HG03521 (cell line): ENCODE data around the gene FLRT1.

ENCODE experiments used
- ATAC-seq: cut with Tn5 transposase; IDR thresholded peaks from one replicate; pipeline ENCODE4 v1.9.1; 2021; ENCODE audit warnings: mild to moderate bottlenecking, moderate library complexity; ENCODE audit not compliant: unreplicated experiment

Gene FLRT1

DNA sequence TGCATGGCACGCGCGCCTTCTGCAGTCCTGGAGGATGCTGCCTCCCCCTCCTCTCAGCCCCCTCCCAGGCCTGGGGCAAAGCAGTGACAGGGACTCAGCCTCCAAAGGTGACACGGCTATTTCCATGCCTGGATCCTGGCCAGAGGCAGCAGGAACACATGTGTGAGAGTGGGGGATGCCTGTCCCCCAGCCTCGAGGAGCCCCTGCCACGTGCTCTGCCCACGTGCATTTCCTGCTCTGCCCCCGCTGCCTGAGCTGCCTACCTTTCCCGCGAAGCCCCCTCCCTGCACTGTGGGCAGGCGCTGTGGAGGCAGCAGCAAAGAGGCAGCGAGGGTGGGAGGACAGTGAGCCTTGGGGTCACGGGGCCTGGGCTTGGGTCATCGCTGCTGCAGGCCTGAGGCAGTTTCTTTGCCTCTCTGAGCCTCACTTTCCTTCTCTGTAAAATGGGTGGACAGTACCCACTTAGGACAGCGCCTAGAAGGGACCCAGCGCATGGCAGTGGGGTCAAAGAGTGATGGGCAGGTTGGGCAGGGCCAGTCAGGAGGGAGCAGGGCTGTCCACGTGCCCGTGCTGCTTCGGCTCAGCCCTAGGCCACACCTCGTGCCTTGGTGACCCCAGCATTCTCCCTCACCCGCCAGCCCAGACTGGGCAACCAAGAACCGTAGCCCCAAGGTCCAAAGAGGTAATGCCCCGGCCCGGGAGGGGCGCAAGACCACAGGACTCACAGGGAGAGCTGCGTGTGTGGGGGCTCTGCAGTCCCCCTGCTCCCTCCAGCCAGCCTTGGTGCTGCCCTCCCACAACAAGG, 48.6 kb downstream of the FLRT1 start:
- ATAC-seq = no peak

DNA sequence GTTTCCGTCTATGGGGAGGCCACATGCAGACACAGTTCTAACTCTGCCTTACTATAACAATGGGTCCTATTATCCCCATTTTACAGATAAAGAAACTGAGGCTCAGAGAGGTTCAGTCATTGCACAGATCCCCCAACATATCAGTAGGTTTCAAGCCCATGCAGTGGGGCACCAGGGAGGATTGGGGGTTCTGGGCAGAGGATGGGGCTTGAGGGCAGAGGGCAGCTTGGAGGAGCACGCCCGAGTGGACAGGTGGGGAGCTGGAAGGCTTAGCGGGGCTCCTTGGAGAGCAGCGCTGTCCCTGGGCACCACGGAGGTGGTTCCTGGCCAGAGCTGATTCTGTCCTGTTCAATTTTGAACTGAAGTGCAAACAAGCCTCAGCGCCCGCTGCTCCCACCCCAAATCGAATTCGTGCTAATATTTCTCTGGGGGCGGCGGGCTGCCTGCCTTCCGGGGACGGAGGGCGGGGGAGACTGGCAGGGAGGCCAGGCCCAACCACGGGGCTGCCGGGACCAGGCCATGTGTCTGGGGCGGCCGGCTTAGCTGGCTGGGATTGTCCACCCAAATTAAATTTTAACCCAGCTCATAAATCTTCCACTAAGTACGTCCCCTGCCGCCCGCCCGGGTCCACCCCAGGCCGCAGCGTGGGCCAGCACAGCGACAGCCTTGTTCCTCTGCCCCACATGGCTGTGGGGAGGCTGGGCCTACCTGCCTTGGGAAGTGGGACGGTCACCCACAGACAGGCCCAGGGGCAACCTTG, 49.4 kb downstream of the FLRT1 start:
- ATAC-seq = no peak
